ENCODE data around the gene LEP.

DNA sequence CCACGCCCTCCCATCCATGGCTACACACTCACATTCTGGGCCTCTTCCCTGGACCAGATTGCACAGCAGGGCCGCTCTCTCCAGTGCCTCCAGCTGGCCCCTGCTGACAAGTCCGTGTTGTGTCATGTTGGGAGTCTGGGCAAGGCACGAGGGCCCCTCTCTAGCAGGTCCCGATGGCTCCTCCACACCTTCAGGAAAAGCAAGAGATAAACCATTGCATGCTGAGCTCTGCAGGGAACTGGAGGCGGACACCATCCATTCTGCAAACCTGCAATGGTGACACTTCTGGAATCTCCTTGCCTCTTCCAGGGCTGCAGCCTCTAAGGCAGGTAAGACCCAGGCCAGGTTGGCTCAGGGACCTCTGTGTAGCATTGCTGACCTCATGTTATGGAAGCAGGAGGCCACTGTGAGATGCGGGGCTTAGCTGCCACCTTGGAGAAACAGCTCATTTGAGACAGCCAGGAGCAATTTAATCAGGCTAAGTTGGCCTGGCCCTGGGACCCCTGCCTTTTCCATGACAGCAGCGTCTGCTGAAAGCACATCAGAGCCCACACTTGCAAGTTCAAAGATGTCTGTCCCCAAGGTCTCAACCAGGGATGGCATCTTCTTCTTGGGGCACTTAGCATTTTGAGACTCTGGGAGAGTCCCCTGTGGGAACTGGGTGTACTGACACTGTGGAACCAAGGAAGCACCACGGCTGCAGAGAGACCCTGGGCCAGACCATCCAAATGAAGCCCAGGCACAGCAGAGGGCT, 34.2 kb upstream of the LEP start:
- TF ChIP-seq, protein P1, sequence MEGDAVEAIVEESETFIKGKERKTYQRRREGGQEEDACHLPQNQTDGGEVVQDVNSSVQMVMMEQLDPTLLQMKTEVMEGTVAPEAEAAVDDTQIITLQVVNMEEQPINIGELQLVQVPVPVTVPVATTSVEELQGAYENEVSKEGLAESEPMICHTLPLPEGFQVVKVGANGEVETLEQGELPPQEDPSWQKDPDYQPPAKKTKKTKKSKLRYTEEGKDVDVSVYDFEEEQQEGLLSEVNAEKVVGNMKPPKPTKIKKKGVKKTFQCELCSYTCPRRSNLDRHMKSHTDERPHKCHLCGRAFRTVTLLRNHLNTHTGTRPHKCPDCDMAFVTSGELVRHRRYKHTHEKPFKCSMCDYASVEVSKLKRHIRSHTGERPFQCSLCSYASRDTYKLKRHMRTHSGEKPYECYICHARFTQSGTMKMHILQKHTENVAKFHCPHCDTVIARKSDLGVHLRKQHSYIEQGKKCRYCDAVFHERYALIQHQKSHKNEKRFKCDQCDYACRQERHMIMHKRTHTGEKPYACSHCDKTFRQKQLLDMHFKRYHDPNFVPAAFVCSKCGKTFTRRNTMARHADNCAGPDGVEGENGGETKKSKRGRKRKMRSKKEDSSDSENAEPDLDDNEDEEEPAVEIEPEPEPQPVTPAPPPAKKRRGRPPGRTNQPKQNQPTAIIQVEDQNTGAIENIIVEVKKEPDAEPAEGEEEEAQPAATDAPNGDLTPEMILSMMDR (IDR thresholded peaks at IDR 0.05; ENCODE audit: low read depth, low read length, poor library complexity, severe bottlenecking): no peak
- TF ChIP-seq EZH2phosphoT487 (IDR thresholded peaks at IDR 0.05; ENCODE audit: borderline replicate concordance, low read length): no peak

Measured in DOHH2 (cell line).